SK-N-SH treated with all-trans-retinoic acid at 6 μM for 48 hours (cell line): ENCODE measurements around the gene FOXE1.

ENCODE experiments used
- ARNTL ChIP-seq: fragments of 450-650 bp; formaldehyde crosslinking; IDR thresholded peaks from 2 replicates; pipeline ENCODE4 v1.5.0; 2020; ENCODE audit warnings: low read depth, mild to moderate bottlenecking, moderate library complexity, borderline replicate concordance
- ZFP3 ChIP-seq: fragments of 250-450 bp; sonication (Bioruptor Pico); IDR thresholded peaks from 2 replicates; pipeline ENCODE4 v1.5.0; 2020; ENCODE audit warnings: mild to moderate bottlenecking, moderate library complexity
- ZNF70 ChIP-seq: fragments of 450-650 bp; formaldehyde crosslinking; IDR thresholded peaks from 2 replicates; pipeline ENCODE4 v1.5.0; 2020; ENCODE audit warnings: mild to moderate bottlenecking, moderate library complexity
- ZNF8 ChIP-seq: fragments of 450-650 bp; formaldehyde crosslinking; IDR thresholded peaks from 2 replicates; pipeline ENCODE4 v1.5.0; 2020; ENCODE audit warnings: mild to moderate bottlenecking, moderate library complexity
- TF ChIP-seq, protein P1 (sequence below): fragments of 250-450 bp; sonication (Bioruptor Pico); IDR thresholded peaks from 2 replicates; pipeline ENCODE4 v1.5.0; 2020; ENCODE audit warnings: mild to moderate bottlenecking, moderate library complexity

DNA sequence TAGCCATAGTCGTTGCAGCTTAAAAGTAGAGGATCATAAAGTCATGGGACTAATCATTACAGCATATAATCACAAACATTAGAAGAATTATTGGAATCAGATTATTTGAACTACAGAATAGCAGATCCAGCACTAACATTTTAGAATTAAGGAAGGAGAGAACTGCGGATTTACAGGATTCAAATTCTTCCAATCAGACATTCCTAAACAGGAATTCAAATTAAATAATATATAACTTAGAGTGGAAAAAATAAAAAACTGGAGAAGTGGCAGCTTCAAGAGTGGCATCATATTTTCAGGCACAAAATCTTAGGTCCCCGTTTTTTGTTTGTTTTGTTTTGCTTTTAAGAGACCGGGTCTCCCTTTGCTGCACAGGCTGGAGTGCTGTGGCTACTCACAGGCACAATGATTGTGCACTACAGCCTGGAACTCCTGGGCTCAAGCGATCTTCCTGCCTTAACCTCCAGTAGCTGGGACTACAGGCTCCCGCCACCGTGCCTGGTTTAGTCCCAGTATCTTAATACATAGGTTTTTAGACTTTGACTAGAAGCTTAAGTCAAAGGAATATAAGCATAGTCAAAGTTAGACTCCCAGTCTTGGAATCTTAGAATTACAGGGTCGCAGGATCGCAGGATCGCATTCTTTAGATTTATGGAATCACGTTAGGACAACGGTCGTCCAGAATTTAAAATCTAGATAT is 2.1 kb upstream of the FOXE1 start:
- TF ChIP-seq, protein P1, sequence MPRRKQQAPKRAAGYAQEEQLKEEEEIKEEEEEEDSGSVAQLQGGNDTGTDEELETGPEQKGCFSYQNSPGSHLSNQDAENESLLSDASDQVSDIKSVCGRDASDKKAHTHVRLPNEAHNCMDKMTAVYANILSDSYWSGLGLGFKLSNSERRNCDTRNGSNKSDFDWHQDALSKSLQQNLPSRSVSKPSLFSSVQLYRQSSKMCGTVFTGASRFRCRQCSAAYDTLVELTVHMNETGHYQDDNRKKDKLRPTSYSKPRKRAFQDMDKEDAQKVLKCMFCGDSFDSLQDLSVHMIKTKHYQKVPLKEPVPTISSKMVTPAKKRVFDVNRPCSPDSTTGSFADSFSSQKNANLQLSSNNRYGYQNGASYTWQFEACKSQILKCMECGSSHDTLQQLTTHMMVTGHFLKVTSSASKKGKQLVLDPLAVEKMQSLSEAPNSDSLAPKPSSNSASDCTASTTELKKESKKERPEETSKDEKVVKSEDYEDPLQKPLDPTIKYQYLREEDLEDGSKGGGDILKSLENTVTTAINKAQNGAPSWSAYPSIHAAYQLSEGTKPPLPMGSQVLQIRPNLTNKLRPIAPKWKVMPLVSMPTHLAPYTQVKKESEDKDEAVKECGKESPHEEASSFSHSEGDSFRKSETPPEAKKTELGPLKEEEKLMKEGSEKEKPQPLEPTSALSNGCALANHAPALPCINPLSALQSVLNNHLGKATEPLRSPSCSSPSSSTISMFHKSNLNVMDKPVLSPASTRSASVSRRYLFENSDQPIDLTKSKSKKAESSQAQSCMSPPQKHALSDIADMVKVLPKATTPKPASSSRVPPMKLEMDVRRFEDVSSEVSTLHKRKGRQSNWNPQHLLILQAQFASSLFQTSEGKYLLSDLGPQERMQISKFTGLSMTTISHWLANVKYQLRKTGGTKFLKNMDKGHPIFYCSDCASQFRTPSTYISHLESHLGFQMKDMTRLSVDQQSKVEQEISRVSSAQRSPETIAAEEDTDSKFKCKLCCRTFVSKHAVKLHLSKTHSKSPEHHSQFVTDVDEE (CRISPR knock-in tag): no peak
- TF ChIP-seq ZNF70: no peak
- TF ChIP-seq ZNF8 (CRISPR knock-in tag): no peak
- TF ChIP-seq ARNTL (CRISPR knock-in tag): no peak
- TF ChIP-seq ZFP3 (CRISPR knock-in tag): no peak
